Colon (tissue), 2 donors: ENCODE results near the gene ANAPC10.
"Not testable (repeated sequence)": the region's sequence is repeated elsewhere in the genome, so short reads cannot be mapped to it uniquely, and the experiment has no call there.

Experiments used
- FAIRE-seq: peaks from 2 replicates; lab custom pipeline; 2012; peaks lifted over from hg19 to GRCh38; lab: Jason Lieb, UNC
- donor health status: control.
- donor health status: control.

The ANAPC10 gene

DNA sequence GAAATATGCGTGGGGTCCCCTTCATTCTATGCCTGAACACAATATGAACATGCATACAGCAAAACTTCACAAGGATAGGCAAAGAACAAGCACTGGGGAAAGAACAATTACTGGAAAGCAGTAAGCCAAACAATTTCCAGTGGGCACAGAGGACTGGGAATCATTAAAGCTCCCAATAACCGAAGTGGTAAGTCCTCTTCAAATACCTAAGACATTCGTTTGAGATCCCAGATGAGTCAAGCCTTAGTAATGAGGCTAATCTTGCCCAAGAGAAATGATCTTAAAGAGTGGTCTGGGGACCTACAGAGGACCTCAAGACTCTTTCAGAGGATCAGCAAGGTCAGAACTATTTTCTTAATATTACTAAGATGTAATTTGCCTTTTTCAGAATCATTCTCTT lies 28.6 kb downstream of the ANAPC10 start:
- FAIRE-seq: no peak

DNA sequence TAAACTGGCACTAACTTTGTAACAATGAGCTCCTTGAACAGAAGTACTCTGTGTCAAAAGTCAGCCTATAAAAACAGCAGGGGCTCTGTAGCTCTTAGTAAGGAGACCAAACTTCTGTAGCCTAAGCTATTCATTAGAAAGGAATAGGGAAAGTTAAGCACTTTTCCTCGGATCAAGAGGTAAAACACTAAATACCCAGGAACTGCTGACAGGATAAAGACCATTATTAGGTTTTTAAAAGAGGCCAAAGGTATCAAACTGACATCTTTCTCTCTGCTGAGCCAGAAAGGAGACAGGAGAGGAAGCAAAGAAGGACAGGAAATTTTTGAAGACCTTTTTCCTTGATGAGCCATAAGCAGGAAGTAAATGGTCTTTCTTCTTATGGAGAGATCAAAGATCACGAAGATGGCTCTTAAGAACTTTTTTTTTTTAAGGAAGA lies 31.9 kb downstream of the ANAPC10 start:
- no peak for FAIRE-seq

GRCh38 chr4:145061318-145061920 lies 36.6 kb downstream of the ANAPC10 start:
- peak; percentile 96 for FAIRE-seq

- FAIRE-seq: no peak
Measured at GRCh38 chr4:145058256-145058655, 39.7 kb downstream of the ANAPC10 start.

DNA sequence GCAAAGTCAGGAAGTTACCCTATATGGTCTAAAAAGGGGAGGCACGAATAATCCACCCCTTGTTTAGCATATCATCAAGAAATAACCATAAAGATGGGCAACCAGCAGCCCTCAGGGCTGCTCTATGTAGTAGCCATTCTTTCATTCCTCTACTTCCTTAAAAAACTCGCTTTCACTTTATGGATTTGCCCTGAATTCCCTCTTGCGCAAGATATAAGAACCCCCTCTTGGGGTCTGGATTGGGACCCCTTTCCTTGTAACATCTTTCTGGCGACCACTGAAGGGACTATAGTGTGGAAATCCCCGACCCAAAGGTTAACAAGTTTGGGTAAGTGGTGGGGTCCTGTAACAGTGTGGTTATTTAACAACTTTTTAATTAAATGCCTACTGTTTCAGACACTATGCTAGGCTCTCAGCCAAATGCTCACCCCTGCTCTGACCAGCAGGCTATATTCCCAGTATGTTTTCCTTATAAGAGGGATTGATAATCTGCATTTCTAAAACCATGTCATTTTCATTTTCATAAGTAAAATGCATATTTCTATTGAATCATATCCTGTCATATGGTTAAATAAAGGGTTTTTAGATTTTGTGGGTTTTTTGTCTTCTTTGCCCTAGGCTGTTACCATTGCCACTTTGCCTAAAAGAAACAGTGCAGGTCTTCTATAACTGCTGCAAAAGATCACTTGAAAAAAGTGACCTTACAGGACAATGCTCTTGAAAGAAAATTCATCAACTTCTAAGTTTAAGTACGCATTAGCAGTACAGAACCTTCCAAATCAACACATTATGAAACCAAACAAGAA lies 41.5 kb downstream of the ANAPC10 start:
- no peak for FAIRE-seq

DNA sequence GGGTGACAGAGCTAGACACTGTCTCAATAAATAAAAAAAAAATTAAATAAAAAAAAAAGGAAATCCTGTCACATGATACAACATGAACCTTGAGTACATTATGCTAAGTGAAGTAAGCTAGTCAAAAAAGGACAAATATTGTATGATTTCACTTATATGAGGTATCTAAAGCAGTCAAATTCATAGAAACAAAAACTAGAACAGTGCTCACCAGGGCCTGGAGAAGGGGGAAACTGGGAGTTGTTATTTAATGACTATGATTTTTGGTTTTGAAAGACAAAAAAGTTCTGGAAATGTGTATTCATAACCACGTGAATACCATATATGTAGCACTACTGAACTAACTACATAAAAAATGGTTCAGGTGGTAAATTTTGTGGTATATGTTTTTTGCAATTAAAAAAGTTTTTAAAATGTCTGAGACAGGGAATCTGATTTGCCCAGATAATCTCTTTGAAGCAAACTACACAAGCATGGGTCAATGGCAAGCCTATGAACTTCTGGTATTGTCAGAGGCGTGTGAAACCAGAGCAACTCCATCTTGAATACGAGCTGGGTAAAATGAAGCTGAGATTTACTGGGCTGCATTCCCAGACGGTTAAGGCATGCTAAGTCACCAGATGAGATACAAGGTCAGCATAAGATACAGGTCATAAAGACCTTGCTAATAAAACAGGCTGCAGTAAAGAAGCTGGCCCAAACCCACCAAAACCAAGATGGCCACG lies 42.3 kb downstream of the ANAPC10 start:
- no peak for FAIRE-seq

DNA sequence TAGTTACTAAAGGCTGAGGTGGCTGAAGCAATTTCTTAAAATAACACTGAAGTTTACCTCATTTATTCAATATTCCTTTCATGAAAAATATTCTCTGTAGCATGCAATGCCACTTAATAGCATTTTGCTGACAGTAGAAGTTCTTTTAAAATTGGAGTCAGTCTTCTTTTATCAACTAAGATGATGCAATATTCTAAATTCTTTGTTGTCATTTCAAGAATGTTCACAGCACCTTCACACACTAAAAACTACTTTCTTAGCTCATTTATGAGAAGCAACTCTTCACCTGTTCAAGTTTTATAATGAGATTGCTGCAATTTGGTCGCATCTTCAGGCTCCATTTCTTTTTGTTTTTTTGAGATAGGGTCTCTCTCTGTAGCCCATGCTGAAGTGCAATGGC lies 48.8 kb downstream of the ANAPC10 start:
- FAIRE-seq: no peak

DNA sequence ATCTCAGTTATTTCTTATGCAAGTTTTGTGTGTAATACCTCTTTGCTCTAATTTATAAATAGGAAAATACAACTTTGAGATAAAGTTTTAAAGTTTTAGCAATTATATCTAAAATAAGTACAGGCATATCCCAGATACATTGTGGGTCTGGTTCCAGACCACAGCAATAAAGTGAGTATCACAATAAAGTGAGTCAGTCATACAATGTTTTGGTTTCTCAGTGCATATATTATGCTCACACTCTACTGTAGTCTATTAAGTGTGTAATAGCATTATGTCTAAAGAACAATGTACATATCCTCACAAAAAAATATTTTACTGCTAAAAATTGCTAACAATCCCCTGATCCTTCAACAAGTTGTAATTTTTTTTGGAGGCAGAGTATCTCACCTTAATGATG lies 49.2 kb downstream of the ANAPC10 start:
- FAIRE-seq: no peak

DNA sequence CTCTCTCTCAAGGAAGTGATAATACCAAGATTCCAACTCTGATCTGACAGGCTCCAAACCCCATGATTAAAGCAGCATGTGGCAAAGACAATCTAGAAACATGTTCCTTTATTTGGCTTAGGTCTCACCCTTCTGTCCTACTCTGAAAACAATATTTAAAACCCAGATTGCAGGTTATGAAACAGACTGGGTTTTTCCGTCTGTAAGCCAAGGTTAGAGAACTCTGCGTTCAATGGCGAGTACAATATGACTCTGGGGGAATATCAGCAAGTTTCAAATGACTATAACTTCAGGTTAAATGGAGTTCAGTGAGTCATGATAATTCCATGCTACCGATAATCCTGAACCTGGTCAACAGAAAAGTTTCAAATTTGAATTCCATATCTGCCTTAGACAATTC lies 50.8 kb downstream of the ANAPC10 start:
- no peak for FAIRE-seq

GRCh38 chr4:145045180-145045579 lies 52.8 kb downstream of the ANAPC10 start:
- no peak for FAIRE-seq

GRCh38 chr4:145044341-145044740 lies 53.7 kb downstream of the ANAPC10 start:
- no peak for FAIRE-seq

GRCh38 chr4:145043306-145043705 lies 54.7 kb downstream of the ANAPC10 start:
- FAIRE-seq: no peak

DNA sequence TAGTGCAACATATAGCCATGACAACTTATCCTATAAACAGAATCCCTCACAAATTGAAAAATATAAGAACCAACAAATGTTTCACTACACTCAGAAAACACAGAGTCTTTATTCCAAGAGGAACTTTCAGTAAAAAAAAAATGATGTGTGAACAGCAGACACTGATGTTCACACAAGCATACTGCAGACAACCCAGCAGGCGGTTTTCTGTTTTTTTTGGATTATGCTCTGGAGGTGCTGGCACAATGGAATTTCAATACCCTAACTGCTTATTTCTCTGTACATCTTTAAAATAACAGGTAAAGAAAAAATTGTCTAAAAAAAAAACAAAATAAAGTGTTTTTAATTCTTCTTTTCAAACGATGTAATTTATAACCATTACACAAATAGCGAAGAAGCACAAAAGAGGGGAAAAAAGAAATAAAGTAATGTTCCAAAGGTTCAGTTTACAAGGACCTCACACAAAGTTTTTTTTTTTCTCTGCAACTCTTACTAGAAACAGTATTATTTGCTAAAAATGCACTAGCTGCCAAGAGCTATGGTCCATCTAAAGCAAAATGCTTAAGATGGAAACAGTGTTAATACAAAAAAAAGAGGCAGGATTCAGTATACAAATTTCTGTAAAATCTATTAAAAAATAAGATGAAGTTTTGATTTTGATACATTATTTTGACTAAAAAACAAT lies 55.3 kb downstream of the ANAPC10 start:
- no peak for FAIRE-seq

DNA sequence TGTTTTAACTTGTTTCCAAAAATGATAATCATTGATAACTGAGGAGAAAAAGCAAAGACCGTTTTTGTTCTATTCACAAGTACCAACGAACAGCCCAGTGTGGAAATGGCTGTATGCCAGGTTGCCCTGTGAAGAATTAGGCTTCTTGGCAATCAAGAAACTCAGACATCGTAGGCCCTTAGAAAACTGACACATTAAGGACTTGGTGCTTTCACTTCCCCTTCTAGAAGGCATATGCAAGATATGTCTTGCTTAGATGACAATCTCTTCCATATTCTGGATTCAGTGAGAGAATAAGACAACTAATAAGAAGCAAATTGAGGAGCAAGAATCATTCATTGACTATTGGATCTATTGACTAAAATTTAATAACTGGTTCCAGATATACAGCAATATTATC lies 56.6 kb downstream of the ANAPC10 start:
- no peak for FAIRE-seq

- FAIRE-seq: no peak
Measured at GRCh38 chr4:145035494-145036136, 62.4 kb downstream of the ANAPC10 start.

GRCh38 chr4:145034727-145035211 lies 63.2 kb downstream of the ANAPC10 start:
- FAIRE-seq: no peak

- FAIRE-seq: no peak
Measured at GRCh38 chr4:145019346-145019745, 78.7 kb downstream of the ANAPC10 start.

DNA sequence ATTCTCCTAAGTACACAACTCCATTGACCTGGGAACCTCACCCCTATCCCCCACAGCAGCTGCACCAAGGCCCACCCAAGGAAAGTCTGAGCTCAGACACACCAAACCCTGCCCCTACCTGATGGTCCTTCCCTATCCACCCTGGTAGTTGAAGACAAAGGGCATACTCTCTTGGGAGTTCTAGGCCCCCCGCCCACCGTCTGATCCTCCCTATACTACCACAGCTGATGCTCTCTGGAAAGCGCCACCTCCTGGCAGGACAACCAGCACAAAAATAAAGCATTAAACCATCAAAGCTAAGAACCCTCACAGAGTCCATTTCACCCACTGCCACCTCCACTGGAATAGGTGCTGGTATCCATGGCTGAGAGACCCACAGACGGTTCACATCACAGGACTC lies 83.6 kb downstream of the ANAPC10 start:
- FAIRE-seq: no peak

GRCh38 chr4:145012841-145013240 lies 85.2 kb downstream of the ANAPC10 start:
- FAIRE-seq: no peak

DNA sequence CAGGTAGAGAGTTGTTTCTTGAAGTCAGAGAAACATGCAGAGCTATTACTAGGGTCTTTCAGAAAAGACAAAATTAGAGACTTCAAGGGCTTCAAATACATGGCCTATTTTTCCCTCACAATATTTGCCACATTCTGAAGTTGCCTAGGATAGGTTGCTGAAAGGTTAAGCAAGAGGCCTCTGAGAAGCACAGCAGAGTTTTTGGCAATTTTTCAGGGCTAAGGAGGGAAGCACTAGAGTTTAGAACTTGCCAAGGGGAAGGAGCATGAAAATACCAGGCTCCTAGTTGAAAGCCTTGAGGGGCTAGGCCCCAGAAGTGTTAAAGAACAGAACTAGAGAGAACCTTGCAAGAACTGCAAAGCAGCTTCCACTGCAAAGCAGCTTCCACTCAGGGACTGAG lies 86.4 kb downstream of the ANAPC10 start:
- FAIRE-seq: no peak

- not testable (repeated sequence) for FAIRE-seq
Measured at GRCh38 chr4:145010315-145010714, 87.7 kb downstream of the ANAPC10 start.

- FAIRE-seq: no peak
Measured at GRCh38 chr4:145003675-145004074, 94.3 kb downstream of the ANAPC10 start.
